ENCODE results near the gene MED12. TPM values are rescaled to one million over a fixed set of nuclear protein-coding genes. Genes with fewer than 3 reads are reported as not detected.

The MED12 gene
- total and polyA plus RNA-seq, 2 of the 8 experiments (the other 6 are each of a cell fraction or from before 2014, with no cell fraction given) = 19.4 to 48.9 TPM

- Histone ChIP-seq H3K4me2 (ENCODE audit: insufficient read depth in 1 of 2, low read depth in 2 of 2, low read length in 2 of 2) (no peak overlapping the region), H3K36me3 (ENCODE audit: control insufficient read depth in 2 of 4, insufficient read depth in 4 of 4, low read length in 3 of 4) (no peaks in the 10 kb centered on the region), H3K23ac (ENCODE audit: insufficient read length) (no peak overlapping the region), H2BK20ac (ENCODE audit: low read length) (no peak overlapping the region), H2BK12ac (ENCODE audit: low read depth, low read length) (no peak overlapping the region), H4K91ac (replicated peaks; ENCODE audit: insufficient read length, low read length) (no peak overlapping the region), H3K4ac (replicated peaks; ENCODE audit: insufficient read length, low read depth, low read length) (no peak overlapping the region), H2BK5ac (ENCODE audit: low read depth, low read length) (no peak overlapping the region), H2AFZ (ENCODE audit: low read length) (no peak overlapping the region), H4K8ac (ENCODE audit: extremely low read depth, insufficient read depth, low read length) (no peak overlapping the region), H2BK15ac (ENCODE audit: low read length) (no peak overlapping the region), H3K4me1 (replicated peaks in 1 of 4; ENCODE audit: control insufficient read depth in 3 of 4, insufficient read depth in 4 of 4, low read length in 3 of 4) (peaks cover 2 to 23% (median 8%) of the 10 kb centered on the region in 4 experiments; a peak in 3 of 7 replicates), H3K4me3 (ENCODE audit: extremely low read depth in 1 of 4, insufficient read depth in 2 of 4, low read depth in 3 of 4, low read length in 4 of 4) (no peak overlapping the region), H3K79me2 (ENCODE audit: control insufficient read depth in 1 of 2, insufficient read depth in 2 of 2, low read length in 2 of 2) (no peaks in the 10 kb centered on the region), H2AK5ac (ENCODE audit: low read depth, low read length) (no peak overlapping the region), H3K27ac (ENCODE audit: low read depth, low read length) (no peak overlapping the region), H3K14ac (ENCODE audit: insufficient read length) (no peak overlapping the region), H2BK120ac (replicated peaks; ENCODE audit: low read depth, low read length) (no peak overlapping the region), H3K79me1 (ENCODE audit: low read depth, low read length) (no peaks in the 10 kb centered on the region), H3K23me2 (ENCODE audit: low read depth, low read length) (peaks cover 2% of the 10 kb centered on the region; the same call in 1 of the 2 replicates), H3K18ac (ENCODE audit: extremely low read depth, low read length) (no peak overlapping the region), H3K9ac (replicated peaks in 1 of 4; ENCODE audit: extremely low read depth in 1 of 4, low read depth in 3 of 4, low read length in 3 of 4) (no peak overlapping the region), H4K20me1 (replicated peaks in 1 of 2; ENCODE audit: control insufficient read depth in 1 of 2, insufficient read depth in 2 of 2, low read length in 2 of 2) (no peaks in the 10 kb centered on the region), H3K9me3 (ENCODE audit: insufficient read depth in 2 of 2, low read depth in 1 of 2, low read length in 1 of 2) (no peaks in the 10 kb centered on the region), H3K27me3 (replicated peaks in 1 of 4; ENCODE audit: control insufficient read depth in 3 of 4, extremely low read depth in 1 of 4, insufficient read depth in 3 of 4, low read length in 3 of 4) (peaks cover 0 to 2% (median 0%) of the 10 kb centered on the region in 4 experiments; a peak in 2 of 7 replicates), H4K5ac (ENCODE audit: insufficient read length, low read depth, low read length) (no peak overlapping the region), H3K56ac (replicated peaks; ENCODE audit: insufficient read length, low read depth, low read length) (no peak overlapping the region)
- ChIA-PET CTCF (ENCODE audit: partially characterized antibody) (no interaction called here), POLR2A (ENCODE audit: partially characterized antibody) (no interaction called here)
- WGBS, 2 experiments (ENCODE audit: extremely low coverage in 1 of 2, insufficient coverage in 1 of 2, insufficient read length in 1 of 2, insufficient replicate concordance in 2 of 2, low coverage in 1 of 2, low lambda C conversion rate in 2 of 2, missing lambda C conversion rate in 1 of 2) = 89% methylated on average over 4 of the region's 4 CpGs; no CpG with 5 or more reads in 1 of the 2 experiments
- no peak for DNase-seq (ENCODE audit: low read depth in 1 of 2, low spot score in 2 of 2)
- FAIRE-seq = no peak
- TF ChIP-seq USF2 (IDR thresholded peaks at IDR 0.05; ENCODE audit: low read length) (no peak), TAF1 (IDR thresholded peaks at IDR 0.05; ENCODE audit: low read depth, low read length) (no peak), ATF3 (IDR thresholded peaks at IDR 0.05; ENCODE audit: insufficient read depth, low read depth, low read length) (no peak), EP300 (IDR thresholded peaks at IDR 0.05; ENCODE audit: borderline replicate concordance in 1 of 2, low read depth in 2 of 2, low read length in 2 of 2) (no peak), CHD1 (IDR thresholded peaks at IDR 0.05; ENCODE audit: low read depth, low read length) (no peak), CBX5 (IDR thresholded peaks at IDR 0.05; ENCODE audit: low read depth, low read length) (no peak), SUZ12 (IDR thresholded peaks at IDR 0.05; ENCODE audit: low read length) (no peak), PHF8 (conservative IDR thresholded peaks at IDR 0.05; ENCODE audit: low read depth, low read length) (no peak), EZH2 (IDR thresholded peaks at IDR 0.05; ENCODE audit: low read depth, low read length, severe bottlenecking) (no peak), ATF2 (IDR thresholded peaks at IDR 0.05; ENCODE audit: low read length) (no peak)
These were observed 11.2 kb upstream of the MED12 start for GRCh38 chrX:71107245-71107644.

All from H1 (cell line).